ENCODE data around the gene ZNF30. TPM values are rescaled to one million over a fixed set of nuclear protein-coding genes. Genes with fewer than 3 reads are reported as not detected.

ZNF30 gene
- total RNA-seq, 1 experiment from 2014 or later: 8.3 TPM

GRCh38 chr19:34959021-34959420, 32.3 kb downstream of the ZNF30 start:
- no CpG with 5 or more reads among the region's 7 CpGs for WGBS (ENCODE audit: extremely low coverage, insufficient read length, low lambda C conversion rate)

More at GRCh38 chr19:34959021-34959420, 32.3 kb downstream of the ZNF30 start:
- Histone ChIP-seq H4K8ac (replicated peaks; ENCODE audit: insufficient read length, low read depth, low read length) (no peak overlapping the region), H3K9ac (ENCODE audit: extremely low read depth, insufficient read length, low read length) (no peak overlapping the region), H2BK12ac (ENCODE audit: insufficient read length, low read depth, low read length) (no peak overlapping the region), H3K4ac (ENCODE audit: low read depth, low read length) (no peak overlapping the region), H3K27me3 (ENCODE audit: insufficient read depth, low read length) (no peaks in the 10 kb centered on the region), H3T11ph (ENCODE audit: low read length) (no peak overlapping the region), H4K20me1 (ENCODE audit: control insufficient read depth, insufficient read depth, insufficient read length) (no peaks in the 10 kb centered on the region), H2BK120ac (ENCODE audit: low read depth, low read length, poor library complexity, severe bottlenecking) (no peak overlapping the region), H3K23me2 (ENCODE audit: insufficient read length, low read depth, low read length, poor library complexity, severe bottlenecking) (peaks cover 2% of the 10 kb centered on the region), H3K14ac (ENCODE audit: insufficient read depth, low read length) (no peak overlapping the region), H3K23ac (ENCODE audit: insufficient read length, low read depth, low read length) (no peak overlapping the region), H4K5ac (ENCODE audit: insufficient read length, low read depth, low read length) (no peak overlapping the region), H3K9me3 (ENCODE audit: control insufficient read depth, low read depth, low read length) (peaks cover 40% of the 10 kb centered on the region), H3K18ac (ENCODE audit: insufficient read length, low read depth, low read length) (no peak overlapping the region), H3K79me2 (ENCODE audit: insufficient read depth, low read length) (peaks cover 2% of the 10 kb centered on the region; the same call in 1 of the 2 replicates), H3K56ac (ENCODE audit: insufficient read length, low read depth, low read length) (no peak overlapping the region), H2AK5ac (ENCODE audit: insufficient read length, low read length) (no peak overlapping the region), H3K27ac (ENCODE audit: insufficient read length, low read depth, low read length) (no peak overlapping the region), H2AFZ (ENCODE audit: low read length) (no peak overlapping the region), H2BK20ac (ENCODE audit: low read depth, low read length, poor library complexity, severe bottlenecking) (no peak overlapping the region), H3K4me1 (ENCODE audit: insufficient read depth, low read length) (peaks cover 6% of the 10 kb centered on the region; the same call in 1 of the 2 replicates), H2BK15ac (ENCODE audit: low read depth, low read length) (no peak overlapping the region), H3K4me2 (ENCODE audit: insufficient read depth, insufficient read length, low read length) (no peak overlapping the region), H4K91ac (ENCODE audit: insufficient read length, low read depth, low read length) (no peak overlapping the region), H3K79me1 (ENCODE audit: insufficient read depth, low read depth, low read length, poor library complexity, severe bottlenecking) (no peaks in the 10 kb centered on the region), H2BK5ac (ENCODE audit: insufficient read length, low read length) (no peak overlapping the region)
- H3K4me1 Mint-ChIP-seq: peaks cover 8 to 14% of the 10 kb centered on the region in 2 experiments
- DNase-seq: no peak
- H3K9me3 Mint-ChIP-seq: peaks cover 52 to 67% of the 10 kb centered on the region in 2 experiments
- peaks cover 53 to 71% (median 61%) of the 10 kb centered on the region in 3 experiments for H3K36me3 Mint-ChIP-seq (ENCODE audit: insufficient read depth in 1 of 3, low read depth in 3 of 3)
- H3K27ac Mint-ChIP-seq: no peak overlapping the region
- no peak overlapping the region for H3K4me3 Mint-ChIP-seq
- no peak for TF ChIP-seq CTCF (conservative IDR thresholded peaks at IDR 0.05)
- peaks cover 12% of the 10 kb centered on the region for H3K27me3 Mint-ChIP-seq (ENCODE audit: low read depth)

All from H9 (cell line).